Loucy (cell line): ENCODE measurements around the gene ZSCAN32.

Experiments used
- H2AFZ ChIP-seq: fragments of 200-600 bp; sonication (generic); 2 replicates; pipeline ENCODE4 v1.6.0; 2016; ENCODE audit warnings: antibody characterized with exemption, mild to moderate bottlenecking, low read length, moderate library complexity
- H3F3A ChIP-seq: fragments of 200-600 bp; 2 replicates; pipeline ENCODE4 v1.6.0; 2016; ENCODE audit warnings: antibody characterized with exemption, low read depth, mild to moderate bottlenecking
- H3K27me3 ChIP-seq: fragments of 200-600 bp; sonication (generic); 2 replicates; pipeline ENCODE4 v1.6.1; 2014; ENCODE audit warnings: low read length, mild to moderate bottlenecking; ENCODE audit not compliant: insufficient read depth, poor library complexity, severe bottlenecking
- H3K36me3 ChIP-seq: fragments of 200-600 bp; sonication (generic); 2 replicates; pipeline ENCODE4 v1.6.1; 2016; ENCODE audit warnings: low read length; ENCODE audit not compliant: insufficient read depth
- H3K4me1 ChIP-seq: fragments of 200-600 bp; sonication (generic); 2 replicates; pipeline ENCODE4 v1.5.1; 2014; ENCODE audit warnings: low read length, mild to moderate bottlenecking; ENCODE audit not compliant: insufficient read depth, poor library complexity, severe bottlenecking
- H3K4me2 ChIP-seq: fragments of 200-600 bp; sonication (generic); 2 replicates; pipeline ENCODE4 v1.6.0; 2014; ENCODE audit warnings: antibody characterized with exemption, low read length, low read depth, mild to moderate bottlenecking; ENCODE audit not compliant: poor library complexity, severe bottlenecking
- H3K4me3 ChIP-seq: fragments of 200-600 bp; sonication (generic); 2 replicates; pipeline ENCODE4 v1.5.1; 2014; ENCODE audit warnings: low read length, mild to moderate bottlenecking, mixed read lengths; ENCODE audit not compliant: poor library complexity, severe bottlenecking
- H3K79me2 ChIP-seq: fragments of 200-600 bp; sonication (generic); 2 replicates; pipeline ENCODE4 v1.6.1; 2014; ENCODE audit warnings: low read length; ENCODE audit not compliant: insufficient read depth
- H3K9ac ChIP-seq: fragments of 200-600 bp; sonication (generic); 2 replicates; pipeline ENCODE4 v1.6.0; 2014; ENCODE audit warnings: mild to moderate bottlenecking, low read depth, low read length, moderate library complexity; ENCODE audit not compliant: poor library complexity, severe bottlenecking
- H3K9me2 ChIP-seq: fragments of 200-600 bp; sonication (generic); replicated peaks from 2 replicates; pipeline ENCODE4 v1.6.1; 2016; ENCODE audit warnings: low read depth, low read length, mixed read lengths
- H3K9me3 ChIP-seq: fragments of 200-600 bp; sonication (generic); 2 replicates; pipeline ENCODE4 v1.6.1; 2014; ENCODE audit warnings: mild to moderate bottlenecking, antibody characterized with exemption, low read length, low read depth; ENCODE audit not compliant: insufficient read depth
- H4K20me1 ChIP-seq: fragments of 200-600 bp; sonication (generic); 2 replicates; pipeline ENCODE4 v1.6.0; 2014; ENCODE audit warnings: antibody characterized with exemption, low read length, mild to moderate bottlenecking; ENCODE audit not compliant: insufficient read depth, poor library complexity, severe bottlenecking
- EZH2phosphoT487 ChIP-seq: fragments of 200-600 bp; IDR thresholded peaks from 2 replicates; pipeline ENCODE4 v1.6.1; 2018; ENCODE audit warnings: antibody characterized with exemption, mild to moderate bottlenecking, moderate library complexity, borderline replicate concordance
- TF ChIP-seq, protein P1 (sequence below): fragments of 200-600 bp; sonication (generic); conservative IDR thresholded peaks from 2 replicates; pipeline ENCODE4 v1.5.1; 2014; ENCODE audit warnings: mild to moderate bottlenecking, antibody characterized with exemption, low read length

ZSCAN32 gene

DNA sequence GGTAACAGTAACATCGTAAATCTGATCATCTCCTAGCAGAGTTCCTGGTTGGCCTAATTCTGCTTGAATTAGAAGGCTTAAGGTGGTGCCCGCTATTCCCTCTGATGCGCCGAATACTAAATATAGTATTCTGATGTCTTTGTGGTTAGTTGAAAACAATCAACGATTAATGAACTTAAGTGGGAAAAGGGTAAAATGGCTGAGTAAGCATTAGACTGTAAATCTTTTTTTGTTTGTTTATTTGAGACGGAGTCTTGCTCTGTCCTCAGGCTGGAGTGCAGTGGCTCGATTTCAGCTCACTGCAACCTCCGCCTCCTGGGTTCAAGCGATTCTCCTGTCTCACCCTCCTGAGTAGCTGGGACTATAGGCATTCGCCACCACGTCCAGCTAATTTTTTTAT is 31.7 kb downstream of the ZSCAN32 start:
- H2AFZ ChIP-seq: no peak overlapping the region
- no peaks in the 10 kb centered on the region for H3K4me1 ChIP-seq
- H3K79me2 ChIP-seq: no peaks in the 10 kb centered on the region
- TF ChIP-seq EZH2phosphoT487: no peak
- TF ChIP-seq, protein P1, sequence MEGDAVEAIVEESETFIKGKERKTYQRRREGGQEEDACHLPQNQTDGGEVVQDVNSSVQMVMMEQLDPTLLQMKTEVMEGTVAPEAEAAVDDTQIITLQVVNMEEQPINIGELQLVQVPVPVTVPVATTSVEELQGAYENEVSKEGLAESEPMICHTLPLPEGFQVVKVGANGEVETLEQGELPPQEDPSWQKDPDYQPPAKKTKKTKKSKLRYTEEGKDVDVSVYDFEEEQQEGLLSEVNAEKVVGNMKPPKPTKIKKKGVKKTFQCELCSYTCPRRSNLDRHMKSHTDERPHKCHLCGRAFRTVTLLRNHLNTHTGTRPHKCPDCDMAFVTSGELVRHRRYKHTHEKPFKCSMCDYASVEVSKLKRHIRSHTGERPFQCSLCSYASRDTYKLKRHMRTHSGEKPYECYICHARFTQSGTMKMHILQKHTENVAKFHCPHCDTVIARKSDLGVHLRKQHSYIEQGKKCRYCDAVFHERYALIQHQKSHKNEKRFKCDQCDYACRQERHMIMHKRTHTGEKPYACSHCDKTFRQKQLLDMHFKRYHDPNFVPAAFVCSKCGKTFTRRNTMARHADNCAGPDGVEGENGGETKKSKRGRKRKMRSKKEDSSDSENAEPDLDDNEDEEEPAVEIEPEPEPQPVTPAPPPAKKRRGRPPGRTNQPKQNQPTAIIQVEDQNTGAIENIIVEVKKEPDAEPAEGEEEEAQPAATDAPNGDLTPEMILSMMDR: no peak
- H3K4me2 ChIP-seq: no peak overlapping the region
- no peaks in the 10 kb centered on the region for H3K9me3 ChIP-seq
- H3K9me2 ChIP-seq: no peaks in the 10 kb centered on the region
- H3F3A ChIP-seq: no peaks in the 10 kb centered on the region
- H4K20me1 ChIP-seq: no peaks in the 10 kb centered on the region
- no peak overlapping the region for H3K4me3 ChIP-seq
- no peak overlapping the region for H3K9ac ChIP-seq
- no peaks in the 10 kb centered on the region for H3K36me3 ChIP-seq
- H3K27me3 ChIP-seq: no peaks in the 10 kb centered on the region

DNA sequence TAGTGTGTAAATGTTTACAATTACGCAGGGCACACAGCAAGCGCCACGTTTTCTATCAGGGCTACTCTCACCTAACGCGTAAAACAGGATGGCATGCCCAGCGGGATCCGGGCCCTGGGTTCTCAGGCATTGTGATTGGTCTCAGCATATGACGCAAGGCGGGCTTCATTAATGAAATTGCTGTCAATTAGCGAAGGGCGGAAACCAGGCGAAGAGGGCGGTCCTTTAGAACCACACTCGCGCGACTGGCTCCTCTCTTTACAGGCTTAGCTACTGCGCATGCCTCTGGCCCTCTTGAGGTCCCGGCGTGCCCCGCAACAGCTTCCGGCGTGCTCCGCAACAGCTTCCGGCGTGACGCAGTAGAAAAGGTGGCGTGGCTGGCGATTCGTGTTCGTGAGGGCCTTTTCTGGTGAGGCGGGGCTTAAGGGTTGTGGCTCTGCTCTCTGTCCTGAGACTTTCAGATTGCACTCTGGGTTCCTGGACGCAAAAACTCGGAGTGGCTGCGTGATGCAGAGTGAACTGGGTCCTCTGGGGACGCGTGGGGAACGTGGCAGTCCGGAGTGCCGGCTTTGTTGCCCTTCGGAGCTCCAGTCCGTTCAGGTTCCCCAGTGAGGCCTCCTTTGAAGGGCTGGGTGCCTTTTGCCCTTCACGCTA is 35.9 kb downstream of the ZSCAN32 start:
- Histone ChIP-seq H3K9ac (no peak overlapping the region), H3K4me2 (no peak overlapping the region), H2AFZ (no peak overlapping the region), H3K79me2 (no peaks in the 10 kb centered on the region), H3K9me3 (no peaks in the 10 kb centered on the region), H3F3A (no peaks in the 10 kb centered on the region), H3K9me2 (no peaks in the 10 kb centered on the region), H3K4me1 (no peaks in the 10 kb centered on the region), H3K36me3 (no peaks in the 10 kb centered on the region), H4K20me1 (no peaks in the 10 kb centered on the region), H3K27me3 (no peaks in the 10 kb centered on the region), H3K4me3 (no peak overlapping the region)
- no peak for TF ChIP-seq EZH2phosphoT487
- TF ChIP-seq, protein P1: no peak

DNA sequence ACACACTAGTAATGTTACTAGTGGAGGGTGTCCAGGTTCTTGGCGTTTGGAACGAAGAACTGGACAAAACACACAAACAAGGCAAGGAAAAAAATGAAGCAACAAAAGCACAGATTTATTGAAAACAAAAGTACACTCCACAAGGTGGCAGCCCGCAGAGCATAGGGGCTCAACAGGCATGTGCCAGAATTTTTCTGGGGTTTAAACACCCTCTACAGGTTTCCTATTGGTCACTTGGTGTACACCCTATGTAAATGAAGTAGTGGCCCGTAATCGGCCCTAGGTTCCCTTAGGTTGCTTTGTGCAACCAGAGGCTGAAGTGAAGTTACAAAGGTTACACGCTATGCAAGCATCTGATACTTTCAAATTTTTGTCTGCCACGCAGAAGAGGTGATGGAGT is 37.0 kb downstream of the ZSCAN32 start:
- no peaks in the 10 kb centered on the region for H3K9me2 ChIP-seq
- TF ChIP-seq, protein P1: no peak; the same call in 1 of the 2 replicates
- no peak for TF ChIP-seq EZH2phosphoT487
- H3K4me2 ChIP-seq: no peak overlapping the region
- H3K9ac ChIP-seq: no peak overlapping the region
- H3K36me3 ChIP-seq: no peaks in the 10 kb centered on the region
- H3K4me1 ChIP-seq: no peaks in the 10 kb centered on the region
- no peaks in the 10 kb centered on the region for H3K9me3 ChIP-seq
- H3K27me3 ChIP-seq: no peaks in the 10 kb centered on the region
- no peaks in the 10 kb centered on the region for H3K79me2 ChIP-seq
- H3K4me3 ChIP-seq: no peak overlapping the region
- no peaks in the 10 kb centered on the region for H3F3A ChIP-seq
- H4K20me1 ChIP-seq: no peaks in the 10 kb centered on the region
- no peak overlapping the region for H2AFZ ChIP-seq
